Activated CD4-positive, alpha-beta T cell treated with anti-CD3 and anti-CD28 coated beads, Interleukin-2, amount 50 U/mL, for 4 hours (primary cell): ENCODE measurements around the gene SHE.
"Not testable (repeated sequence)": the region's sequence is repeated elsewhere in the genome, so short reads cannot be mapped to it uniquely, and the experiment has no call there.

Source experiments
- DNase-seq, 2 experiments: peaks; one replicate each; pipeline ENCODE4 v3.0.0-alpha.2; 2020

The SHE gene

GRCh38 chr1:154512760-154513159 lies 10.5 kb upstream of the SHE start:
- DNase-seq = no peak

- no peak for DNase-seq
These were observed 1.7 kb upstream of the SHE start for GRCh38 chr1:154503898-154504297.

- DNase-seq = no peak
These were observed 518 bp upstream of the SHE start for GRCh38 chr1:154502744-154503115.

GRCh38 chr1:154501423-154502065 lies 668 bp downstream of the SHE start:
- no peak for DNase-seq

- DNase-seq = no peak
These were observed 1.7 kb downstream of the SHE start for GRCh38 chr1:154500533-154500932.

- no peak for DNase-seq
These were observed 2.8 kb downstream of the SHE start for GRCh38 chr1:154499446-154499845.

GRCh38 chr1:154497026-154497806 lies 5.0 kb downstream of the SHE start:
- DNase-seq = no peak

GRCh38 chr1:154496383-154496782 lies 5.8 kb downstream of the SHE start:
- no peak for DNase-seq

GRCh38 chr1:154495496-154496273 lies 6.5 kb downstream of the SHE start:
- DNase-seq = no peak

- DNase-seq = no peak
These were observed 8.9 kb downstream of the SHE start for GRCh38 chr1:154493276-154493675.

GRCh38 chr1:154492115-154492514 lies 10.1 kb downstream of the SHE start:
- no peak for DNase-seq

GRCh38 chr1:154490317-154490716 lies 11.9 kb downstream of the SHE start:
- no peak for DNase-seq

GRCh38 chr1:154489695-154490274 lies 12.4 kb downstream of the SHE start:
- no peak for DNase-seq

GRCh38 chr1:154488922-154489321 lies 13.3 kb downstream of the SHE start:
- no peak for DNase-seq

GRCh38 chr1:154486756-154487155 lies 15.5 kb downstream of the SHE start:
- DNase-seq = not testable (repeated sequence)

- no peak for DNase-seq
These were observed 16.2 kb downstream of the SHE start for GRCh38 chr1:154485910-154486496.

GRCh38 chr1:154485106-154485505 lies 17.1 kb downstream of the SHE start:
- DNase-seq = no peak

GRCh38 chr1:154483941-154484803 lies 18.0 kb downstream of the SHE start:
- DNase-seq = no peak

- DNase-seq = no peak
These were observed 21.2 kb downstream of the SHE start for GRCh38 chr1:154481053-154481452.

- peak; percentile 35 to 39 for DNase-seq
These were observed 22.3 kb downstream of the SHE start for GRCh38 chr1:154479764-154480421.

- DNase-seq = peak in 1 of 2 experiments; percentile 17
These were observed 23.6 kb downstream of the SHE start for GRCh38 chr1:154478639-154479038.
